Neural cell (in vitro differentiated cells): ENCODE data around the gene ALDH5A1. TPM values are rescaled to one million over a fixed set of nuclear protein-coding genes. Genes with fewer than 3 reads are reported as not detected.

ENCODE experiments used
- H2AFZ ChIP-seq: fragments of 200-600, 300-800 bp; sonication (generic), shearing (Covaris generic); 2 replicates; pipeline ENCODE4 v1.6.0; 2014; ENCODE audit warnings: low read depth, mild to moderate bottlenecking, antibody characterized with exemption, low read length, moderate library complexity
- H3F3A ChIP-seq: fragments of 200-600 bp; shearing (Covaris generic); 2 replicates; pipeline ENCODE4 v1.6.1; 2016; ENCODE audit warnings: mild to moderate bottlenecking, moderate library complexity, mixed read lengths, antibody characterized with exemption, low read length; ENCODE audit not compliant: insufficient read depth, poor library complexity, severe bottlenecking
- H3K27ac ChIP-seq: fragments of 200-600, 300-800 bp; sonication (generic), shearing (Covaris generic); 2 replicates; pipeline ENCODE4 v1.5.1; 2014; ENCODE audit warnings: mild to moderate bottlenecking, low read length, moderate library complexity
- H3K27me3 ChIP-seq: fragments of 300-800, 200-600 bp; sonication (generic), shearing (Covaris generic); 2 replicates; pipeline ENCODE4 v1.6.0; 2014; ENCODE audit warnings: mild to moderate bottlenecking, low read depth, low read length, moderate library complexity; ENCODE audit not compliant: insufficient read depth
- H3K36me3 ChIP-seq: fragments of 300-800, 200-600 bp; sonication (generic), shearing (Covaris generic); 2 replicates; pipeline ENCODE4 v1.5.1; 2014; ENCODE audit warnings: mild to moderate bottlenecking, antibody characterized with exemption, low read length, moderate library complexity; ENCODE audit not compliant: insufficient read depth
- H3K4me2 ChIP-seq: fragments of 300-800, 200-600 bp; sonication (generic), shearing (Covaris generic); 2 replicates; pipeline ENCODE4 v1.6.0; 2014; ENCODE audit warnings: mild to moderate bottlenecking, low read length
- H3K4me3 ChIP-seq: fragments of 300-800, 200-600 bp; sonication (generic), shearing (Covaris generic); 2 replicates; pipeline ENCODE4 v1.5.1; 2014; ENCODE audit warnings: mild to moderate bottlenecking, low read length, moderate library complexity
- H3K79me2 ChIP-seq: fragments of 200-600 bp; shearing (Covaris generic); replicated peaks from 2 replicates; pipeline ENCODE4 v1.6.0; 2014; ENCODE audit warnings: mild to moderate bottlenecking, low read length, moderate library complexity; ENCODE audit not compliant: insufficient read depth
- H3K9ac ChIP-seq: fragments of 300-800, 200-600 bp; sonication (generic), shearing (Covaris generic); 2 replicates; pipeline ENCODE4 v1.6.1; 2016; ENCODE audit warnings: mild to moderate bottlenecking, low read length, mixed read lengths
- H3K9me2 ChIP-seq: fragments of 200-600 bp; shearing (Covaris generic); 2 replicates; pipeline ENCODE4 v1.6.1; 2016; ENCODE audit warnings: mild to moderate bottlenecking, low read length, mixed read lengths; ENCODE audit not compliant: insufficient read depth
- H3K9me3 ChIP-seq: fragments of 200-600, 300-800 bp; sonication (generic), shearing (Covaris generic); 2 replicates; pipeline ENCODE4 v1.6.1; 2016; ENCODE audit warnings: mild to moderate bottlenecking, mixed run types, low read length, moderate library complexity, mixed read lengths
- H4K20me1 ChIP-seq: fragments of 200-600 bp; shearing (Covaris generic); 2 replicates; pipeline ENCODE4 v1.6.1; 2016; ENCODE audit warnings: mild to moderate bottlenecking, mixed run types; ENCODE audit not compliant: insufficient read depth
- EP300 ChIP-seq: fragments of 450-650 bp; conservative IDR thresholded peaks from 2 replicates; pipeline ENCODE4 v1.6.1; 2014; ENCODE audit warnings: antibody characterized with exemption, mild to moderate bottlenecking, moderate library complexity; ENCODE audit not compliant: poor library complexity, severe bottlenecking
- EZH2 ChIP-seq: fragments of 200-600, 300-800 bp; shearing (Covaris generic), sonication (generic); IDR thresholded peaks from 2 replicates; pipeline ENCODE4 v1.6.1; 2014; ENCODE audit warnings: antibody characterized with exemption, low read length, borderline replicate concordance, mild to moderate bottlenecking; ENCODE audit not compliant: insufficient read depth, poor library complexity, severe bottlenecking
- MXI1 ChIP-seq: fragments of 450-650 bp; conservative IDR thresholded peaks from 2 replicates; pipeline ENCODE4 v1.6.1; 2014; ENCODE audit warnings: antibody characterized with exemption, mild to moderate bottlenecking; ENCODE audit not compliant: poor library complexity, severe bottlenecking
- POLR2AphosphoS5 ChIP-seq: IDR thresholded peaks from 2 replicates; pipeline ENCODE4 v1.6.1; 2012
- RAD21 ChIP-seq: fragments of 450-650 bp; conservative IDR thresholded peaks from 2 replicates; pipeline ENCODE4 v1.6.1; 2014; ENCODE audit warnings: antibody characterized with exemption, mild to moderate bottlenecking, moderate library complexity
- REST ChIP-seq: IDR thresholded peaks from 2 replicates; pipeline ENCODE4 v1.6.1; 2012; ENCODE audit warnings: borderline replicate concordance
- SMC3 ChIP-seq: fragments of 450-650 bp; conservative IDR thresholded peaks from 2 replicates; pipeline ENCODE4 v1.6.1; 2014; ENCODE audit warnings: antibody characterized with exemption, mild to moderate bottlenecking, moderate library complexity; ENCODE audit not compliant: poor library complexity
- TAF1 ChIP-seq: IDR thresholded peaks from 2 replicates; pipeline ENCODE4 v1.6.1; 2012; ENCODE audit warnings: low read depth
- polyA plus RNA-seq: library from polyadenylated mRNA; depleted of rRNA; stranded (reverse); fragments of >200 nt; gene quantifications from 2 replicates; pipeline ENCODE4 v1.2.3, GENCODE V29; 2014
- TF ChIP-seq, protein P1 (sequence below): fragments of 450-650 bp; IDR thresholded peaks from 2 replicates; pipeline ENCODE4 v1.5.1; 2014; ENCODE audit warnings: antibody characterized with exemption, mild to moderate bottlenecking, moderate library complexity; ENCODE audit not compliant: poor library complexity, severe bottlenecking

The ALDH5A1 gene
- polyA plus RNA-seq, 1 donor from 2014 or later = 36.3 TPM

- Histone ChIP-seq H3F3A (no peaks in the 10 kb centered on the region), H3K9ac (no peak overlapping the region), H3K79me2 (no peaks in the 10 kb centered on the region), H2AFZ (no peak overlapping the region), H3K4me2 (no peak overlapping the region), H3K9me2 (no peaks in the 10 kb centered on the region), H3K36me3 (no peaks in the 10 kb centered on the region), H3K27ac (no peak overlapping the region), H3K27me3 (no peaks in the 10 kb centered on the region), H4K20me1 (no peaks in the 10 kb centered on the region), H3K4me3 (no peak overlapping the region), H3K9me3 (no peaks in the 10 kb centered on the region)
- no peak for TF ChIP-seq TAF1
- no peak for TF ChIP-seq RAD21
- TF ChIP-seq SMC3 = no peak
- TF ChIP-seq, protein P1, sequence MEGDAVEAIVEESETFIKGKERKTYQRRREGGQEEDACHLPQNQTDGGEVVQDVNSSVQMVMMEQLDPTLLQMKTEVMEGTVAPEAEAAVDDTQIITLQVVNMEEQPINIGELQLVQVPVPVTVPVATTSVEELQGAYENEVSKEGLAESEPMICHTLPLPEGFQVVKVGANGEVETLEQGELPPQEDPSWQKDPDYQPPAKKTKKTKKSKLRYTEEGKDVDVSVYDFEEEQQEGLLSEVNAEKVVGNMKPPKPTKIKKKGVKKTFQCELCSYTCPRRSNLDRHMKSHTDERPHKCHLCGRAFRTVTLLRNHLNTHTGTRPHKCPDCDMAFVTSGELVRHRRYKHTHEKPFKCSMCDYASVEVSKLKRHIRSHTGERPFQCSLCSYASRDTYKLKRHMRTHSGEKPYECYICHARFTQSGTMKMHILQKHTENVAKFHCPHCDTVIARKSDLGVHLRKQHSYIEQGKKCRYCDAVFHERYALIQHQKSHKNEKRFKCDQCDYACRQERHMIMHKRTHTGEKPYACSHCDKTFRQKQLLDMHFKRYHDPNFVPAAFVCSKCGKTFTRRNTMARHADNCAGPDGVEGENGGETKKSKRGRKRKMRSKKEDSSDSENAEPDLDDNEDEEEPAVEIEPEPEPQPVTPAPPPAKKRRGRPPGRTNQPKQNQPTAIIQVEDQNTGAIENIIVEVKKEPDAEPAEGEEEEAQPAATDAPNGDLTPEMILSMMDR = no peak
- TF ChIP-seq EP300 = no peak
- TF ChIP-seq EZH2 = no peak
- no peak for TF ChIP-seq MXI1
- no peak for TF ChIP-seq REST
- TF ChIP-seq POLR2AphosphoS5 = no peak
Observed at GRCh38 chr6:24569811-24570210, 75.0 kb downstream of the ALDH5A1 start.

DNA sequence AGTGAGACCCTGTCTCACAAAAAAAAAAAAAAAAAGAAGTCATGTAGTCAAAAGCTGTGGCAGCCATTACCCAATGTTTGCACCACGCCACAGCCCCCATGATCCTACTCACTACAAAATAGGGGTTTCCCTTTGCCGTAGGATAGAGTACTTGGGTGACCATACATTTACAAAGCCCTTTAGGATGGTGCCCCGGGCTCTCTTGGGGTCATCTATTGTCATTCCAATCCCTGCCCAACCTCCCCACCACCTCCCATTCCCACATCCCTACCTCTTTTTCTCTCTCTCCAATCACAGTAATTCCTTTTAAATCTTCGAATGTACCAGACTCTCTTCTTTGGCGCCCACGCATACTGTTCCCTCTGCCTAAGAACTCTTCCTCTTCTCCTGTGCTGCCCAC, 76.6 kb downstream of the ALDH5A1 start:
- no peaks in the 10 kb centered on the region for H3K27me3 ChIP-seq
- H3K79me2 ChIP-seq = no peaks in the 10 kb centered on the region
- H3F3A ChIP-seq = no peaks in the 10 kb centered on the region
- H3K4me3 ChIP-seq = no peak overlapping the region
- H3K9me2 ChIP-seq = no peaks in the 10 kb centered on the region
- no peak overlapping the region for H3K27ac ChIP-seq
- H3K36me3 ChIP-seq = no peaks in the 10 kb centered on the region
- H3K9ac ChIP-seq = no peak overlapping the region
- no peak overlapping the region for H3K4me2 ChIP-seq
- TF ChIP-seq, protein P1 = no peak
- TF ChIP-seq SMC3 (no peak), TAF1 (no peak), RAD21 (no peak), EZH2 (no peak), EP300 (no peak)
- no peaks in the 10 kb centered on the region for H3K9me3 ChIP-seq
- H2AFZ ChIP-seq = no peak overlapping the region
- no peaks in the 10 kb centered on the region for H4K20me1 ChIP-seq
